Prostate gland (tissue), 2 donors: ENCODE results near the gene KL. TPM values are rescaled to one million over a fixed set of nuclear protein-coding genes. Genes with fewer than 3 reads are reported as not detected.
A peak's percentile ranks its signal among the peaks of the same experiment; 100 is the strongest.

ENCODE experiments used
- DNase-seq: peaks from one replicate; pipeline ENCODE4 v3.0.0-alpha.2; 2019; ENCODE audit warnings: low spot score
- H3K27ac ChIP-seq, 2 donors: fragments of 200-600 bp; sonication (generic); 2 replicates each; pipeline ENCODE4 v1.5.1; 2017 to 2019
- H3K27me3 ChIP-seq: fragments of 200-600 bp; sonication (generic); replicated peaks from 2 replicates; pipeline ENCODE4 v1.5.1; 2019; ENCODE audit not compliant: insufficient read depth
- H3K36me3 ChIP-seq, 2 donors: fragments of 200-600 bp; sonication (generic); 1 replicate in 1 of 2; 2 replicates in 1 of 2; pipeline versions ENCODE4 v1.5.1 to v1.8.1; 2017 to 2019
- H3K4me1 ChIP-seq: fragments of 200-600 bp; sonication (generic); replicated peaks from 2 replicates; pipeline ENCODE4 v1.5.1; 2019
- H3K4me3 ChIP-seq, 2 donors: fragments of 200-600 bp; sonication (generic); 2 replicates each; pipeline ENCODE4 v1.5.1; 2017 to 2019
- H3K9me3 ChIP-seq: fragments of 200-600 bp; sonication (generic); 2 replicates; pipeline ENCODE4 v1.5.1; 2017
- CTCF ChIP-seq, 4 experiments: fragments of 200-600 bp in 2 of 4; fragments of 450-650 bp in 2 of 4; sonication (generic) in 2 of 4; IDR thresholded peaks; 1 replicate in 3 of 4; 2 replicates in 1 of 4; pipeline ENCODE4 v1.5.1; 2016 to 2019; ENCODE audit warnings: antibody characterized with exemption in 4 of 4, mild to moderate bottlenecking in 2 of 4, moderate library complexity in 2 of 4
- POLR2A ChIP-seq: fragments of 450-650 bp; IDR thresholded peaks from one replicate; pipeline ENCODE4 v1.6.1; 2016; ENCODE audit warnings: antibody characterized with exemption, mild to moderate bottlenecking
- POLR2AphosphoS5 ChIP-seq: sonication (generic); formaldehyde crosslinking; IDR thresholded peaks from one replicate; pipeline ENCODE4 v1.6.1; 2017; ENCODE audit warnings: antibody characterized with exemption
- WGBS: methylation state at CpG from one replicate; pipeline ENCODE4 v1.1.5; 2018; 5-methylcytosine and 5-hydroxymethylcytosine counted together
- intact Hi-C: fragments of 100-400 bp; cut with DNase I; formaldehyde crosslinking; loops from one replicate; pipeline ENCODE4 v1.14.2; 2022
- total RNA-seq, 2 donors: library from RNA; depleted of rRNA; stranded (reverse); fragments of >200 nt; gene quantifications; one replicate each; pipeline ENCODE4 v1.1.0, GENCODE V29; 2016

Gene KL
- total RNA-seq, 2 donors from 2014 or later: 13.9 to 46.8 TPM

- Histone ChIP-seq H3K27me3 (no peaks in the 10 kb centered on the region), H3K4me3 (no peak overlapping the region), H3K27ac (no peak overlapping the region), H3K4me1 (no peaks in the 10 kb centered on the region), H3K36me3 (no peaks in the 10 kb centered on the region), H3K9me3 (no peaks in the 10 kb centered on the region)
- intact Hi-C loops: loop anchor here (10.0 kb wide), 2 partner anchors 191 to 531 kb away; no protein-coding TSS in a partner anchor
- no peak for TF ChIP-seq POLR2AphosphoS5
- TF ChIP-seq POLR2A: no peak
- TF ChIP-seq CTCF (IDR thresholded peaks at IDR 0.05): no peak
- WGBS: 24% methylated on average over 4 of the region's 4 CpGs
- no peak for DNase-seq
Measured at GRCh38 chr13:33014291-33014690, 1.9 kb upstream of the KL start.

GRCh38 chr13:33015241-33015668 is 968 bp upstream of the KL start:
- DNase-seq: no peak
- 69% methylated on average over 8 of the region's 8 CpGs for WGBS
- Histone ChIP-seq H3K27me3 (no peaks in the 10 kb centered on the region), H3K9me3 (no peaks in the 10 kb centered on the region), H3K4me3 (peak overlapping the region in 1 of 2 donors; percentile 41), H3K27ac (no peak overlapping the region), H3K4me1 (no peaks in the 10 kb centered on the region), H3K36me3 (no peaks in the 10 kb centered on the region)
- TF ChIP-seq POLR2AphosphoS5: no peak
- no peak for TF ChIP-seq POLR2A
- intact Hi-C loops: loop anchor here (10.0 kb wide), 2 partner anchors 190 to 530 kb away; no protein-coding TSS in a partner anchor

GRCh38 chr13:33015791-33016323 is 366 bp upstream of the KL start:
- WGBS: 9% methylated on average over 38 of the region's 52 CpGs
- no peaks in the 10 kb centered on the region for H3K36me3 ChIP-seq
- H3K4me3 ChIP-seq: peak overlapping the region; percentile 33 to 41
- no peak for TF ChIP-seq POLR2AphosphoS5
- H3K4me1 ChIP-seq: no peaks in the 10 kb centered on the region
- H3K27me3 ChIP-seq: no peaks in the 10 kb centered on the region
- peak; percentile 10 for DNase-seq
- intact Hi-C loops: loop anchor here (10.0 kb wide), 2 partner anchors 189 to 529 kb away; no protein-coding TSS in a partner anchor
- peak overlapping the region; percentile 47 to 67 for H3K27ac ChIP-seq
- no peaks in the 10 kb centered on the region for H3K9me3 ChIP-seq

DNA sequence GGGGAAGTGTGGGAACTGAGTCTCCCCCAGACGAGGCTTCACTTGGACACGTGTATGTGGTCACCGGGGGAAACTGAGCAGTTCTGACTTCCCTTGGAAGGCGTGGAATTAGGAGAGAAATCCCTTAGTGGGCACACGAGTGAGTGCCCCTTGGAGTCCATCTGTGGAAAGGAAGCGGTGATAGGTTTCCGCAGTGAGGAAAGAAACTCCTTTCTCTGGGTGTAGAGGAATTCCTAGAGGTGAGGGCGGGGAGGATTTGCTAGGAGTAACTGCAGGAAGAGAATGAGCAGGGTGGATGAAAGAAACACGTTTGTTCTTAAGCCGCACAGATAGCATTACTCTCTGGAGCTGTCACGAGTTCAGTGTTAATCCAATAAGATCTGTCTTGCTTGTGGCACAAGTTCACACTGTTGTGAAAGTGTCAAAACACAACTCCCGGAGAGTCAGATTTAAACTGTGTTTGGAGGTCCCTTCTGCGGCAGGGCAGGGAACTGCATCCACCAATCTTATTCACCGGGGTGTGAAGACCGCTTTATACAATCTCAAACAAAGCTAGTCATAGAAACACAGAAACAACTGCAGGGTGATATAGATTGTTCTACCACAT is 1.2 kb downstream of the KL start:
- H3K27ac ChIP-seq: peak overlapping the region; percentile 68 to 72
- WGBS: 58% methylated on average over 15 of the region's 15 CpGs
- intact Hi-C loops: loop anchor here (10.0 kb wide), 2 partner anchors 187 to 527 kb away; no protein-coding TSS in a partner anchor

GRCh38 chr13:33018886-33019285 is 2.7 kb downstream of the KL start:
- DNase-seq: no peak
- 87% methylated on average over 2 of the region's 2 CpGs for WGBS
- Histone ChIP-seq H3K36me3 (no peaks in the 10 kb centered on the region), H3K9me3 (no peaks in the 10 kb centered on the region), H3K27ac (no peak overlapping the region), H3K4me3 (no peak overlapping the region), H3K27me3 (no peaks in the 10 kb centered on the region), H3K4me1 (no peaks in the 10 kb centered on the region)
- no peak for TF ChIP-seq CTCF (IDR thresholded peaks at IDR 0.05)
- TF ChIP-seq POLR2AphosphoS5: no peak
- TF ChIP-seq POLR2A: no peak
- intact Hi-C loops: loop anchor here (10.0 kb wide), 2 partner anchors 186 to 526 kb away; no protein-coding TSS in a partner anchor

More for the DNA sequence above, 1.2 kb downstream of the KL start:
- DNase-seq: no peak
- no peaks in the 10 kb centered on the region for H3K9me3 ChIP-seq
- no peak for TF ChIP-seq POLR2A
- peak in 2 of 4 experiments; percentile 39 to 45 for TF ChIP-seq CTCF (IDR thresholded peaks at IDR 0.05)
- peak overlapping the region; percentile 33 to 41 for H3K4me3 ChIP-seq
- no peaks in the 10 kb centered on the region for H3K36me3 ChIP-seq
- H3K4me1 ChIP-seq: no peaks in the 10 kb centered on the region
- H3K27me3 ChIP-seq: no peaks in the 10 kb centered on the region
